Measurements from ENCODE around the gene FMO3.

Gene FMO3

DNA sequence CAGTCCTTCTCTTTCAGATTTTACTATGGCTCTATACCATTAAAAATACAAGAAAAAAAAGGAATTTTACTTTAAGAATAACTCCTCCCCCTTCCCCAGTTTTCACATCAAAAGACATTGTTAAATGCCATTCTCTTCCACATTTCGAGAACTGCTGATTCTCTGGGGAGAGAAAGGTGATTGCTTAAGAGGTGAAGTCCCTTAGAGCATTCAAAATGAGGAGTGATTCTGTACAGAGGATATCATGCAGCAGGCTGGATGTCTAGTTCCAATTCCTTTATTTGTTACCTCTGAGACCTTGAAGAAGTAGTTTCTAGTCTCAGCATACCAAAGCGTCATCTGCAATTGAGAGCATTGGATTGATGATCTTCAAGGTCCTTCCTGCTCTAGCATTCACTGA is 46.9 kb downstream of the FMO3 start:
- DNase-seq (ENCODE audit: low spot score in 2 of 2) (no peak), ATAC-seq (no peak)
- H3K27ac Mint-ChIP-seq = no peak overlapping the region
- H3K36me3 Mint-ChIP-seq = no peaks in the 10 kb centered on the region
- no peak overlapping the region for H3K4me3 Mint-ChIP-seq
- H3K9me3 Mint-ChIP-seq = no peaks in the 10 kb centered on the region
- no peaks in the 10 kb centered on the region for H3K4me1 Mint-ChIP-seq

DNA sequence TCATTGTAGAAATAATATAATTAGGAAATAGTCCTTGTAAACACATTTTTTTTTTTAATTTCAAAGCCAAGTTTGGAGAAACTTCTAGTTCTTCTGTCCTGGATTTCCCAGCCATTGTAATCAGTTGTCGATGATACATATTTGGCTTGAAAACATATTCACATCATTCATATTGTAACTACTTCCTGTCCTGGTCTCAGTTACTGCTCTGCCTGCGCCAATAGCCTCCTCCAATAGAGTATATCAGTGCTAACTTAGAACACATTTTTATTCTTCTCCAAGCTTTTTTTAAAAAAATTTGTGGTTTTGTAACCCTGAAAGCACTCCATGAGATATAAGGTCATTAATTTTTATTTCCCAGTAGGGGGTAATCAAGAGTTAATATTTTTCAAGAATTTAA is 48.3 kb downstream of the FMO3 start:
- no peak overlapping the region for H3K4me3 Mint-ChIP-seq
- H3K36me3 Mint-ChIP-seq = no peaks in the 10 kb centered on the region
- no peak for ATAC-seq
- no peak for DNase-seq (ENCODE audit: low spot score in 2 of 2)
- no peaks in the 10 kb centered on the region for H3K4me1 Mint-ChIP-seq
- no peaks in the 10 kb centered on the region for H3K9me3 Mint-ChIP-seq
- H3K27ac Mint-ChIP-seq = no peak overlapping the region

DNA sequence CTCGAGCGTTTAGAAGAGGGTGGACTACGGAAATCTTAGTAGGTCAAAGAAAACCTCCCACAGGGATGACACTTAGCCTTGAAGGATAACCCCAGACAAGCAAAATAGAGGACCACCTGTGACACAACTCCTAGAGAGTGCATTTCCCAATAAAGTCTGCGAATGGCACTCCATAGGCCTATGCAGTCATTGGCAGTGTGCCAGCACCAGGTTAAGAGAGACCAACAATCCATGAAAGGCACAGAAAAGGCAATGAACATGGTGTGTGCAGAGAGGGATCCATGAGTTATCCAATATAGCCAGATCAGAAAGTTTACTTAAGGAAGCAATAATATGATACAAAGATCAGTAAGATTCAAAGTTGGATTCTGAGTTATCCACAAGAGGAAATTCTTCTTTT is 49.2 kb downstream of the FMO3 start:
- no peak overlapping the region for H3K27ac Mint-ChIP-seq
- no peaks in the 10 kb centered on the region for H3K36me3 Mint-ChIP-seq
- H3K4me3 Mint-ChIP-seq = no peak overlapping the region

DNA sequence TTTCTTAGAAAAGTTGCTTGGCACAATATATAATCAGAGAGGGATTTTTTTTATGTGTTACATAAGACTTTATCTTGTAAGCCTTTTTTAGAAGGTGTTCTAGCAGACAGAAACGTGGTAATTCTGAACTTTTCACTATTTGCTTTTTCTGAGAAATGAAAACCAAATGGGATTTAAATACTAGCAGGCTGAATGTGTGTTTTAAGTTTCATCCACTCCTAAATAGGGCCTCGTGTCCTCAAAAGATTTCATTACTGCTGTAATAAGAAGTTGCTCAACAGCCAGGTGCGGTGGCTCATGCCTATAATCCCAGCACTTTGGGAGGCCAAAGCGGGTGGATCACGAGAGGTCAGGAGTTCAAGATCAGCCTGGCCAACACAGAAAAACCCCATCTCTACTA is 49.7 kb downstream of the FMO3 start:
- Mint-ChIP-seq H3K4me1 (no peaks in the 10 kb centered on the region), H3K9me3 (no peaks in the 10 kb centered on the region), H3K4me3 (no peak overlapping the region), H3K27ac (no peak overlapping the region), H3K36me3 (no peaks in the 10 kb centered on the region)
- ATAC-seq (no peak), DNase-seq (ENCODE audit: low spot score in 2 of 2) (no peak)

More for the DNA sequence above, 49.2 kb downstream of the FMO3 start:
- H3K9me3 Mint-ChIP-seq = no peaks in the 10 kb centered on the region
- no peaks in the 10 kb centered on the region for H3K4me1 Mint-ChIP-seq
- ATAC-seq = no peak
- no peak for DNase-seq (ENCODE audit: low spot score in 2 of 2)

DNA sequence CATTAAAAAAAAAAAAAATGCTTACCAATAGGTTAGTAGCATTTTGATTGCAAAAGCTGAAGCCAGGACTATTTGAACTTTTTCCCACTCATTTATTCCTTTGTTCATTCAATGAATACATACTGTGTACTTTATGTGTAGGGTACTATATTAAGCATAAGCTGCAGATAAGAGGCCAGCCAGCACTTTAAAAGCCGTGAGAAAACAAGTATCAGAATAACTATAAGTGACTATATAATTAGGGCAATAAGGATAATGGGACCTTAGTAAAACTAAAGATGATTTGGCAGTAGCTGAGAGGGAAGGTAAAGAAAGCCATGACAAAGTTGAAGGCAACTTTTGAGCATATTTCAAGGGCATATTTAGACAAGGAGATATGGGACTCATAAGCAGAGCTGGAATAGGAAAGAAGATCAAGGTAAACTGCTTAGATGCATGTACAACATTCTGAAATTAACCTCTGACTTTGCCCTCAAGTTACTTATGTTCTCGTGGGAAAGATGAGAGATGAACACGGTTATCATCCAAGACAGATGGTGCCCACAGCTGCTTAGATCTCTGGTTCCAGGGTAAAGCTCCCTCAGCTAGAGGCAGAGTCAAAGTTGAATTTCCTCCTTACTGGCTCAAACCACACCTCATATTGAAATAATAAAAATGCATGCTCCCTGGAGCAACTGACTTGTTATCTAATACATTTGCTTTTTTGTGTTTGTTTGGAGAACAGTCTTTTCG is 50.4 kb downstream of the FMO3 start:
- no peak for ATAC-seq
- Mint-ChIP-seq H3K9me3 (no peaks in the 10 kb centered on the region), H3K36me3 (no peaks in the 10 kb centered on the region), H3K4me3 (no peak overlapping the region), H3K27ac (no peak overlapping the region), H3K4me1 (no peaks in the 10 kb centered on the region)
- no peak for DNase-seq (ENCODE audit: low spot score in 2 of 2)

DNA sequence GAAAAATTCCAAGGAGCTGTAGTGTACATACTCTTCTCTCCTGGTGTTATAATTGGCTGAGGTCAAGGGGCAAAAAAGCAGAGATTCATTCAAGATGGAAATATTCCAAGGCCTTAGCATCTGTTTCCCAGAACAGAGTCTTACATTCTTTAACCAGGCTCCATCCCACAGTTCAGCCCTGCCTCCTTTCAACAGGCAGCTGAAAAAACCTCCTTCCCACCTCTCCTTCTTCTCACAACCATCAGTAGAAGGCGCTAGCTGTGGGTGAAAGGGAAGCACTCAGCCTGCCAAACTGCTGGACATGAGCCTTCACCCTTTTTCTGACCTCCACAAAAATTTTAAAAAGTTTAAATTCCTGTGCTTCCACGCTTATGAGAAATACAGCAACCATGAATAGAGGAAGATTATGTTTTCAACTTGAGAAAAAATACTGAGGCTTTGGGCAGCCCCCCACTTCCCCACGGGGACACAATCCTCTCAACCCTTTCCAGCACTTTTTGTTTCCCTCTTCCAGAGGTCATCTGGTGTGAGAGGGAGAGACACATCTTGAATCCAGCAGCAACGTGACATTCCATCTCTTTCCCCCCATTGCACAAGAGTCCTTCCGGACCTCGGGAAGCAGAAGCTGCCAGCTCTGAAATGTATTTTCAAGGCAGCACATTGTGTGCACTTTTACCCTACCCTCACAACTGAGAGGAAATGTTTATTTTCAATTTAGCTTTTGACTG is 51.1 kb downstream of the FMO3 start:
- Mint-ChIP-seq H3K4me3 (no peak overlapping the region), H3K27ac (no peak overlapping the region), H3K9me3 (no peaks in the 10 kb centered on the region), H3K4me1 (no peaks in the 10 kb centered on the region), H3K36me3 (no peaks in the 10 kb centered on the region)
- ATAC-seq (no peak), DNase-seq (ENCODE audit: low spot score in 2 of 2) (no peak)

DNA sequence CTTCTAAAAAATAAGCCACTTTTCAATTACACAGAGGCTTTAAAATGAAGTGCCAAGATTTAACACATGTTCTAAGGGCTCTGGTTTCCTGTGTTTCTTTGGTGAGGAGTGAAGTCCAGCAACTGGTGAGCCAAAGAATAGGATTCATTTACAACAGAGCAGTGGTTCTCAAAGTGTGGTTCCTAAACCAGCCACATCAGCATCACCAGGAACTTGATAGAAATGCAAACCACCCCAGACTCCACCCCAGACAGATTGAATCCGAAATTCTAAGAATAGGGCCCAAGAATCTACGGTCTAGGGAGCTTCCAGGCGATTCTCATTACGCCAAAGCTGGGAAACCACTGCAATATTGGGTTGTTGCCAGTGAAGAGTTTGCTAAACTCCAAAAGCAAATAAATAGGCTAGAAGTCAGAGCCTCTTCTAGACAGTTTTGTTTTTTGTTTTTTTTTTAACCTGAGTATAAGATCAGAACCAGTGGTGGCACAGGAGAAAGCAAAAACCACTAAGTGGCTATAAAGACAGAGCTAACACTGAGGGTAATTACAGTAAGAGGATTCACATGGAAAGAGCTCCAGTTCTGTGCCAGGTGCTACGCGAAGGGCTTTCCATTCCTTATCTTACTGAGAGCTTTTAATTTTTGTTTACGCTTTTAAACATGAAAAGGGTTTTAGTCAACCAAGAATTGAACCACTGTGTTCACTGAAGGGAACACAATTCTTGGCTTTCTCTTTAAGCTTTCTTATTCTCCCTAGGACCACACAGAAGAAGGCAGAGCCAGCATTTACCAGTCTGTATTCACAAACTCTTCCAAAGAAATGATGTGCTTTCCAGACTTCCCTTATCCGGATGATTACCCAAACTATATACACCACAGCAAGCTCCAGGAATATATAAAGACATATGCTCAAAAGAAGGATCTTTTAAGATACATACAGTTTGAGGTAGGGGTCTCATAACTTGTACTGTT is 52.0 kb downstream of the FMO3 start:
- Mint-ChIP-seq H3K9me3 (no peaks in the 10 kb centered on the region), H3K36me3 (no peaks in the 10 kb centered on the region), H3K4me3 (no peak overlapping the region), H3K27ac (no peak overlapping the region), H3K4me1 (no peaks in the 10 kb centered on the region)
- no peak for ATAC-seq
- DNase-seq (ENCODE audit: low spot score in 2 of 2) = no peak

DNA sequence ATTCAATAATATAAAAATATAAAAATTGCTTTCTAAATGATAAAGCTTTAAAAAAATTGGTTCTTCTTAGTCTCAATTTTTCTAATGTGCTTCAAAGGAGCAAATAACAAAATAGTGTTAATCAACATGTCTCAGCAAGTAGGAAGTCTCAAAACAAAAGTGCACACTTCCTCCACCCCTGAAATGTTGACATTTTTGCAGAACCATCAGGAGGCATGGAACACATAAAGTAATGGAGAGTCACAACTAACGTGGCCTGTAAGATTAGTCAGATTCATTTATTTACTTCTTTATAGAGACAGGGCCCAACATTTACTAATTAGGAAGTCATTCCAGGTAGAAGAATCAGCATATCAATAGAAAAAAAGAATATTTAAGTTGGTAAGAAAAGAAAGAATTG is 59.5 kb downstream of the FMO3 start:
- no peak for ATAC-seq
- Mint-ChIP-seq H3K4me1 (no peaks in the 10 kb centered on the region), H3K4me3 (no peak overlapping the region), H3K36me3 (no peaks in the 10 kb centered on the region), H3K27ac (no peak overlapping the region), H3K9me3 (no peaks in the 10 kb centered on the region)
- no peak for DNase-seq (ENCODE audit: low spot score in 2 of 2)

DNA sequence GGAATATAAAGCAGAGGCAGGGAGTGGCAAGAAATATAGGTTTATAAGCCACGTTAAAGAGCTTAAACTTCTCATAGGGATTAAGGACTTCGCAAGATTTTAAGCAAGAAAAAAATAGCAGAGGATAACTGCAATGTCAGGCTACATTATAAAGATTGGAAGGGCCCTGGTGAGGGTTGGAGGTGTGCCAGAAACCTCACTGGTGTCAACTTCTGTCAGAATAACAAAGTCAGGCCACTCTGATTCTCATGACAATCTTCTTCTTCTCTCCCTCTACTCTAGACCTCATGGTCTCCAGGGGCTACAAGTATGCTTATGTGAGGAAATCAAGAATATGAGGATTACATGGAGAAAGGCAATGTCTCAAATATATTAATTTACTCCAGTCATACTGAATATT is 61.8 kb downstream of the FMO3 start:
- no peaks in the 10 kb centered on the region for H3K36me3 Mint-ChIP-seq
- ATAC-seq (no peak), DNase-seq (ENCODE audit: low spot score in 2 of 2) (no peak)
- no peaks in the 10 kb centered on the region for H3K9me3 Mint-ChIP-seq
- no peak overlapping the region for H3K4me3 Mint-ChIP-seq
- no peaks in the 10 kb centered on the region for H3K4me1 Mint-ChIP-seq
- no peak overlapping the region for H3K27ac Mint-ChIP-seq

DNA sequence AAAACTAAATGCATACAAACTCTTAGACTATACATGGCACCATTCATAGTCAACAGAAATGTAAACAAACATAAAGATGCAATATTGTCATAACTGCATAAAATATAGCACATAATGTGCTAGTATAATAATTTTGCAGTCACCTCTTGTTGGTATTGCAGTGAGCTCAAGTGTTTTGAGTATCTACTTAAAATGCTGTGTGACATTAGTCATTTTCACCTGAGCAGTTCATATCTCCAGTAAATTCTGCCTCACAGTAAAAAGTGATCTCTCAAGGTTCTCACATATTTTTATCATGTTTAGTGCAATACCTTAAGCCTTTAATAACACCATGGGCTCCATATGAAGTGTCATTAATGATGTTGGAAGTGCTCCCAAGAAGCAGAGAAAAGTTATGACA is 64.8 kb downstream of the FMO3 start:
- no peak for DNase-seq (ENCODE audit: low spot score in 2 of 2)

DNA sequence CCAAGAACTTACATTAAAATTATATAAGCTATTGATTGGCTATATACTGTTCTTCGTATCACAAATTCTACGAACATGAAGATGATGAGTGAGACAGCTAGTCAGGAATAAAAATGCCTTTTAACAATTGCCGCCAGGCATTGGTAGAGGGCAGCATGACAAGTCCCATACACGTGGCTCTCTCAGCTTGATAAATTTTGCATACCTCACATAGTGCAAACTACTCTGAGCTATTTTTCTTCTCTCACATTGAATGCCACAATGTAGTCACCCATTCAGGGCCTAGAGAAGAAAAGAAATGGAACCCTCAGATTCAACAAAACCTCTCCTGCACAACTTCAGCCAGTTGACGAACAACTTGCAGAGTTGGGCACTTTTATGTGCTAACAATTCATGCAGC is 67.4 kb downstream of the FMO3 start:
- Mint-ChIP-seq H3K4me1 (no peaks in the 10 kb centered on the region), H3K4me3 (no peak overlapping the region), H3K36me3 (no peaks in the 10 kb centered on the region), H3K9me3 (no peaks in the 10 kb centered on the region), H3K27ac (no peak overlapping the region)
- no peak for ATAC-seq
- no peak for DNase-seq (ENCODE audit: low spot score in 2 of 2)

More for the DNA sequence above, 64.8 kb downstream of the FMO3 start:
- Mint-ChIP-seq H3K9me3 (no peaks in the 10 kb centered on the region), H3K36me3 (no peaks in the 10 kb centered on the region), H3K27ac (no peak overlapping the region), H3K4me1 (no peaks in the 10 kb centered on the region), H3K4me3 (no peak overlapping the region)
- no peak for ATAC-seq

DNA sequence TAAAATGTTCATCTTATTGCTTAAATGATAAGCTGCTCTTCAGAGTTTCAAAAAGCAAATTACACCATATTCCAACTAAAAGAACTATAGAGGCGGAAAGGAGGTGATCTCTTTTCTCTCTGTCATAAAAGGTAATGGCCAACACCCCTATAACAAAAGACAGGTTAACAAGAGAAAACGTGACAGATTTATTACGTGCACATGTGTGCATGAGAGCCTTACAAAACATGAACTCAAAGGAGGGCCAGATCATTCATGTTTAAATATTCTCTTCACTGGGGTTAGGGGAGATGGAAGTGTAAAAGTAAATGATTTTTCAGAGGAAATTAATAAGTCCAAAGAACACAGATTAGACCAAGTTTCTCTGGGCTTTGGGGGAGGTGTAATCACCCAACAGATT is 67.8 kb downstream of the FMO3 start:
- no peaks in the 10 kb centered on the region for H3K4me1 Mint-ChIP-seq
- H3K4me3 Mint-ChIP-seq = no peak overlapping the region
- no peak for DNase-seq (ENCODE audit: low spot score in 2 of 2)
- no peak overlapping the region for H3K27ac Mint-ChIP-seq
- no peaks in the 10 kb centered on the region for H3K36me3 Mint-ChIP-seq
- no peaks in the 10 kb centered on the region for H3K9me3 Mint-ChIP-seq
- no peak for ATAC-seq

DNA sequence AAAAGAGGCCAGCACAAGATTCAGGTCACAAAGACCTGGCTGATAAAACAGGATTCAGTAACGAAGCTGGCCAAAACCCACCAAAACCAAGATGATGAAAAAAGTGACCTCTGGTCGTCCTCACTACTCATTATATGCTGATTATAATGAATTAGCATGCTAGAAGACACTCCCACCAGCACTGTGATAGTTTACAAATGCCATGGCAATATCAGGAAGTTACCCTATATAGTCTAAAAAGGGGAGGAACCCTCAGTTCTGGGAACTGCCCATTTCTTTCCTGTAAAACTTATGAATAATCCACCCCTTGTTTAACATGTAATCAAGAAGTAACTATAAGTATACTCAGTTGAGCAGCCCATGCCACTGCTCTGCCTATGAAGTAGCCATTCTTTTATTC is 68.4 kb downstream of the FMO3 start:
- H3K36me3 Mint-ChIP-seq = no peaks in the 10 kb centered on the region
- H3K4me1 Mint-ChIP-seq = no peaks in the 10 kb centered on the region
- DNase-seq (ENCODE audit: low spot score in 2 of 2) (no peak), ATAC-seq (no peak)
- H3K4me3 Mint-ChIP-seq = no peak overlapping the region
- no peaks in the 10 kb centered on the region for H3K9me3 Mint-ChIP-seq
- H3K27ac Mint-ChIP-seq = no peak overlapping the region

DNA sequence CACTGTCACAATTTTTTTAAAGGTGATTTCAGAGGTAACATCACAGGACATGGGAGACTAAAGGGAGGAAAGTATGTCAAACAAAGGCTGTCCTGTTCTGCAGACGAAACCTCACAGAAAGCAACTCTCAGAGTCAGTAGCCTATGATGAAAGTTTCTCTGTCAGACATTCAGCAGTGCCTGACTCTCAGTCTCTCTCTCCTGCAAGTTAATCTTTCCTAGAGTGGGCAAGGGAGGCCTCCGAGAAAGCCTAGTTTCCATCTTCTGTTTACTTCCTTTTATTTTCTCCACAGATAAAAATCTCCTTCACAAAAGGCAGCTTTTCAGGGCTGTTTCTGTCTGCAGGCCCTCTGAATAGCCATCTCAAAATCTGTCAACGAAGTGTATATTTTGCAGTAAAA is 69.5 kb downstream of the FMO3 start:
- DNase-seq (ENCODE audit: low spot score in 2 of 2) = no peak
- ATAC-seq = no peak

DNA sequence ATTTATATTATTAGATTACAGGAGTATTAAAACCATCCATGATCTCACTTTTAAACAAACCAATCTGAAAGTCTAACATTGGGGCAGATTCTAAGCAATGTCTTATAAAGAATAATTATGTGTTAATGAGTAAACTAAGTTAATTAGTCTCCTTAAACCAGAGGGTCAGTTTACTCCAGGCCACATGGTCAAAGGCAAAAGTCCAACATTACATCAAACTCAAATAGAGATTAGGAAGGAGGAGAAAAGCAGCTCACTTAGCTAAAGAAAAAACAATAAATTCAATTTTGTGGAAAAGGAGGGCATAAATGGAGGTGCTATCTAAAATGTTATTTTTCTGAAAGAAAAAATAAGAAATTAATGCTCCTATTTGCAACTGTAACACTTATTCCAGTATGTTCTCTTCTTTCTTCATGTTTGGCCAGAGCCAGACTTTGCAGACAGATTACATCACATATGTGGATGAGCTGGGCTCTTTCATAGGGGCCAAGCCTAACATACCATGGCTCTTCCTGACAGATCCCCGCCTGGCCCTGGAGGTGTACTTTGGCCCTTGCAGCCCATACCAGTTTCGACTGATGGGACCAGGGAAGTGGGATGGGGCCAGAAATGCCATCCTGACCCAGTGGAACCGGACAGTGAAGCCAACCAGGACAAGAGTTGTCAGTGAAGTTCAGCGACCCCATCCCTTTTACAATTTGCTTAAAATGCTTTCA is 70.1 kb downstream of the FMO3 start:
- Mint-ChIP-seq H3K36me3 (no peaks in the 10 kb centered on the region), H3K4me3 (no peak overlapping the region), H3K9me3 (no peaks in the 10 kb centered on the region), H3K4me1 (no peaks in the 10 kb centered on the region), H3K27ac (no peak overlapping the region)
- ATAC-seq (no peak), DNase-seq (ENCODE audit: low spot score in 2 of 2) (no peak)

More for the DNA sequence above, 69.5 kb downstream of the FMO3 start:
- H3K4me3 Mint-ChIP-seq = no peak overlapping the region
- no peaks in the 10 kb centered on the region for H3K9me3 Mint-ChIP-seq
- no peaks in the 10 kb centered on the region for H3K36me3 Mint-ChIP-seq
- H3K27ac Mint-ChIP-seq = no peak overlapping the region
- no peaks in the 10 kb centered on the region for H3K4me1 Mint-ChIP-seq

All from stimulated activated effector memory CD8-positive, alpha-beta T cell treated with anti-CD3 and anti-CD28 coated beads, Interleukin-12 subunit alpha, Interleukin-12 subunit beta, amount 100 ng/mL, for 72 hours (primary cell).